HepG2 (cell line): Measurements from ENCODE around the gene SPHK1. TPM values are rescaled to one million over a fixed set of nuclear protein-coding genes. Genes with fewer than 3 reads are reported as not detected.

Experiments used
- AKNA ChIP-seq: sonication (generic); formaldehyde crosslinking; IDR thresholded peaks from 2 replicates; pipeline ENCODE4 v1.4.0; 2020; ENCODE audit warnings: missing genetic modification reagents, borderline replicate concordance
- BRCA1 ChIP-seq: sonication (generic); formaldehyde crosslinking; IDR thresholded peaks from 2 replicates; pipeline ENCODE4 v1.4.0; 2020; ENCODE audit warnings: missing genetic modification reagents
- BRD4 ChIP-seq: sonication (generic); formaldehyde crosslinking; IDR thresholded peaks from 2 replicates; pipeline ENCODE4 v1.4.0; 2020; ENCODE audit warnings: missing genetic modification reagents
- EZH2 ChIP-seq: conservative IDR thresholded peaks from 2 replicates; pipeline ENCODE4 v1.6.1; 2012; ENCODE audit warnings: mild to moderate bottlenecking, low read depth, low read length, moderate library complexity
- MED8 ChIP-seq: sonication (generic); formaldehyde crosslinking; IDR thresholded peaks from 2 replicates; pipeline ENCODE4 v1.8.1; 2023; ENCODE audit warnings: mild to moderate bottlenecking, missing genetic modification reagents; ENCODE audit not compliant: insufficient replicate concordance
- MIER3 ChIP-seq: IDR thresholded peaks from 2 replicates; pipeline ENCODE4 v1.6.1; 2016; ENCODE audit warnings: missing compliant biosample characterization, borderline replicate concordance
- MXD4 ChIP-seq: IDR thresholded peaks from 2 replicates; pipeline ENCODE4 v1.6.1; 2016; ENCODE audit warnings: mild to moderate bottlenecking, missing biosample characterization, missing genetic modification reagents
- MYC ChIP-seq: sonication (generic); formaldehyde crosslinking; IDR thresholded peaks from 2 replicates; pipeline ENCODE4 v1.9.0; 2021; ENCODE audit warnings: missing genetic modification reagents, borderline replicate concordance
- MYNN ChIP-seq: sonication (generic); formaldehyde crosslinking; IDR thresholded peaks from 2 replicates; pipeline ENCODE4 v1.4.0; 2020; ENCODE audit warnings: mild to moderate bottlenecking, low read depth, missing genetic modification reagents
- PHF20 ChIP-seq: sonication (generic); formaldehyde crosslinking; IDR thresholded peaks from 2 replicates; pipeline ENCODE4 v1.5.0; 2020; ENCODE audit warnings: mild to moderate bottlenecking, missing genetic modification reagents
- PLRG1 ChIP-seq: fragments of 450-650 bp; conservative IDR thresholded peaks from 2 replicates; pipeline ENCODE4 v1.6.1; 2016
- SETDB1 ChIP-seq: sonication (generic); formaldehyde crosslinking; IDR thresholded peaks from 2 replicates; pipeline ENCODE4 v1.5.1; 2020; ENCODE audit warnings: missing genetic modification reagents, mild to moderate bottlenecking, borderline replicate concordance
- ZNF20 ChIP-seq: sonication (generic); formaldehyde crosslinking; IDR thresholded peaks from 2 replicates; pipeline ENCODE4 v1.4.0; 2020; ENCODE audit warnings: mild to moderate bottlenecking, moderate library complexity, missing genetic modification reagents
- ZNF230 ChIP-seq: sonication (generic); formaldehyde crosslinking; IDR thresholded peaks from 2 replicates; pipeline ENCODE4 v1.4.0; 2020; ENCODE audit warnings: mild to moderate bottlenecking, missing genetic modification reagents
- ZNF33A ChIP-seq: sonication (generic); formaldehyde crosslinking; IDR thresholded peaks from 2 replicates; pipeline ENCODE4 v1.5.1; 2020; ENCODE audit warnings: missing genetic modification reagents, mild to moderate bottlenecking, moderate library complexity, borderline replicate concordance
- ZNF484 ChIP-seq: sonication (generic); formaldehyde crosslinking; IDR thresholded peaks from 2 replicates; pipeline ENCODE4 v1.5.1; 2020; ENCODE audit warnings: mild to moderate bottlenecking, low read depth, missing genetic modification reagents, borderline replicate concordance
- polyA plus RNA-seq, 8 experiments: library from polyadenylated mRNA; depleted of rRNA in 3 of 8; stranded (reverse) in 7 of 8; unstranded in 1 of 8; fragments of >200 nt; fragmentation: Illumina TruSeq in 4 of 8; extraction: Trizol in 4 of 8; gene quantifications; 2 replicates each; pipeline versions ENCODE4 v1.2.1 to v1.2.3, GENCODE V29; 2011 to 2016; ENCODE audit warnings: low read depth in 4 of 8, missing spikeins in 1 of 8, mixed read lengths in 1 of 8; ENCODE audit not compliant: insufficient read depth in 1 of 8
- total RNA-seq, 5 experiments: library from RNA; depleted of rRNA; stranded (reverse); fragments of >200 nt; fragmentation: Illumina TruSeq; extraction: Trizol; gene quantifications; 2 replicates each; pipeline ENCODE4 v1.2.3, GENCODE V29; 2016; ENCODE audit warnings: low read depth in 1 of 5
- TF ChIP-seq, protein P1 (sequence below): sonication (generic); formaldehyde crosslinking; IDR thresholded peaks from 2 replicates; pipeline ENCODE4 v1.5.0; 2020; ENCODE audit warnings: missing genetic modification reagents
- TF ChIP-seq, protein P2 (sequence below): sonication (generic); formaldehyde crosslinking; IDR thresholded peaks from 2 replicates; pipeline ENCODE4 v1.5.1; 2020; ENCODE audit warnings: missing genetic modification reagents, mild to moderate bottlenecking, borderline replicate concordance
- TF ChIP-seq, protein P3 (sequence below): IDR thresholded peaks from 2 replicates; pipeline ENCODE4 v1.6.1; 2016; ENCODE audit warnings: low read depth, borderline replicate concordance
- TF ChIP-seq, protein P4 (sequence below): sonication (generic); formaldehyde crosslinking; IDR thresholded peaks from 2 replicates; pipeline ENCODE4 v1.5.0; 2020; ENCODE audit warnings: missing genetic modification reagents, mild to moderate bottlenecking, borderline replicate concordance

SPHK1 gene
- total and polyA plus RNA-seq, 2 of the 13 experiments (the other 11 are each of a cell fraction or from before 2014, with no cell fraction given) = 129 to 160 TPM

DNA sequence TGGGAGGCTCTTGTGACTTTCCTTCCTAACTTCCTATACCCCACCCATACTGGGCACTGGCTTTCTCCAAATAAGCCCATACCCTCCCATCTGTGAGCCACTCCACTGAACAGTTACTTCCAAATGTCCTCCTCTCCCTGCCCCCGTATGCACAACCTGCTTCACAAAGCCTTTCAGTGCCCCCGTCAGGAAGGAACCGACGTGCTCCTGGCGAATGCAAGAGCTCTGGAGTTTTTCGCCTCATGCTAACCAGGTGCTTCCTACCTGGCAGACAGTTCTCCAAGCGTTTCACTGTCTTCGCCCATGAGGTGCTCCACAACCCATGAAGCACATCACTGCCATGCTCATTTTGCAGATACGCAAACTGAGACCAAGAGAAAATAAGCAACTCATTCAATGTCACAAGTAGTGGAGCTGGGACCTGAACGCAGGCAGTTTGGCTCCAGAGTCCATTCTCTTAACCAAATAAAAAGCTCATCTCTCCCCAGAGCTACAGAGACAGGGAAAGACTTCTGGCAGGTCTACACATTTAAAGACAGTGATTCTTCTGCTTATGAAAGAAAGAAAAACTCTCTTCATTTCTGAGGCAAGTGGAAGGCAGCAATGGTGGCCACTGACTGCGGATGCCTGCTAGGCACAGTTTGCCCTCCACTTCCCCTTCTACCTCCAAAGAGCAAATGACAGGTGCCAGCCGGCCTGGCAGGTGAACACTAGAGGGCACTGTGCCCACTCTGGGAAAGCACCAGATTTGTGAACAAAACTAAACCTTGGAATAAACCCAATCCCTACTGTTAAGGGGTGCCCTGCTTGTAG, 23.8 kb downstream of the SPHK1 start (continued):
- TF ChIP-seq SETDB1 (CRISPR knock-in tag) (no peak), ZNF230 (CRISPR knock-in tag) (0 out of 2 replicates have a peak, but pooled peaks have one; percentile 37), BRD4 (no peak), ZNF33A (CRISPR knock-in tag) (no peak), PLRG1 (no peak), MED8 (CRISPR knock-in tag) (no peak), ZNF484 (CRISPR knock-in tag) (no peak), BRCA1 (CRISPR knock-in tag) (no peak), MIER3 (CRISPR knock-in tag) (peak; percentile 42; the same call in 1 of the 2 replicates), EZH2 (no peak), MXD4 (CRISPR knock-in tag) (no peak), PHF20 (no peak), ZNF20 (CRISPR knock-in tag) (no peak), MYNN (peak; percentile 71; the same call in 1 of the 2 replicates), AKNA (CRISPR knock-in tag) (no peak), MYC (peak; percentile 15; the same call in 1 of the 2 replicates)
- TF ChIP-seq, protein P1, sequence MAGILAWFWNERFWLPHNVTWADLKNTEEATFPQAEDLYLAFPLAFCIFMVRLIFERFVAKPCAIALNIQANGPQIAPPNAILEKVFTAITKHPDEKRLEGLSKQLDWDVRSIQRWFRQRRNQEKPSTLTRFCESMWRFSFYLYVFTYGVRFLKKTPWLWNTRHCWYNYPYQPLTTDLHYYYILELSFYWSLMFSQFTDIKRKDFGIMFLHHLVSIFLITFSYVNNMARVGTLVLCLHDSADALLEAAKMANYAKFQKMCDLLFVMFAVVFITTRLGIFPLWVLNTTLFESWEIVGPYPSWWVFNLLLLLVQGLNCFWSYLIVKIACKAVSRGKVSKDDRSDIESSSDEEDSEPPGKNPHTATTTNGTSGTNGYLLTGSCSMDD (CRISPR knock-in tag) = no peak
- TF ChIP-seq, protein P2, sequence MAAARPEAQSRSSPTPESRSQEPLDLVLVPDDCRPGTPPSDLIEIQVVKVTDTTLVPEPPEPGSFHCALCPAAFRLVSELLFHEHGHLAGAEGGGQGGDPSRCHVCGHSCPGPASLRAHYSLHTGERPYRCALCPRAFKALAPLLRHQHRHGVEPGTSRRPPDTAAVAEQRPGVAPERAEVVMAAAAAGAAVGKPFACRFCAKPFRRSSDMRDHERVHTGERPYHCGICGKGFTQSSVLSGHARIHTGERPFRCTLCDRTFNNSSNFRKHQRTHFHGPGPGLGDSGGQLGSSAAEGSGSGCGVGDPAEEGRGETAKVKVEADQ = no peak
- TF ChIP-seq, protein P3, sequence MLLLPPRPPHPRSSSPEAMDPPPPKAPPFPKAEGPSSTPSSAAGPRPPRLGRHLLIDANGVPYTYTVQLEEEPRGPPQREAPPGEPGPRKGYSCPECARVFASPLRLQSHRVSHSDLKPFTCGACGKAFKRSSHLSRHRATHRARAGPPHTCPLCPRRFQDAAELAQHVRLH (CRISPR knock-in tag) = peak; percentile 55; the same call in 1 of the 2 replicates
- TF ChIP-seq, protein P4, sequence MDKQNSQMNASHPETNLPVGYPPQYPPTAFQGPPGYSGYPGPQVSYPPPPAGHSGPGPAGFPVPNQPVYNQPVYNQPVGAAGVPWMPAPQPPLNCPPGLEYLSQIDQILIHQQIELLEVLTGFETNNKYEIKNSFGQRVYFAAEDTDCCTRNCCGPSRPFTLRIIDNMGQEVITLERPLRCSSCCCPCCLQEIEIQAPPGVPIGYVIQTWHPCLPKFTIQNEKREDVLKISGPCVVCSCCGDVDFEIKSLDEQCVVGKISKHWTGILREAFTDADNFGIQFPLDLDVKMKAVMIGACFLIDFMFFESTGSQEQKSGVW = no peak
